Suprapubic skin (tissue), 3 donors: ENCODE data around the gene MFF.

Source experiments
- CTCF ChIP-seq, 2 donors: fragments of 200-600 bp in 1 of 2; fragments of 450-650 bp in 1 of 2; sonication (generic) in 1 of 2; IDR thresholded peaks; one replicate each; pipeline ENCODE4 v1.5.1; 2016 to 2019; ENCODE audit warnings: antibody characterized with exemption in 2 of 2, mild to moderate bottlenecking in 1 of 2, moderate library complexity in 1 of 2
- POLR2A ChIP-seq, 2 donors: fragments of 450-650 bp; IDR thresholded peaks; one replicate each; pipeline ENCODE4 v1.6.1; 2017; ENCODE audit warnings: antibody characterized with exemption in 2 of 2, mild to moderate bottlenecking in 2 of 2, moderate library complexity in 2 of 2

GRCh38 chr2:227324995-227325838, at the start of gene MFF:
- TF ChIP-seq POLR2A (IDR thresholded peaks at IDR 0.05) (peak; percentile 14 to 53), CTCF (IDR thresholded peaks at IDR 0.05) (no peak)
